Stimulated activated CD8-positive, alpha-beta memory T cell treated with anti-CD3 and anti-CD28 coated beads, Interleukin-7, amount 100 ng/mL, for 1 hour (primary cell): ENCODE results near the gene FOXB2.
"Not testable (repeated sequence)": the region's sequence is repeated elsewhere in the genome, so short reads cannot be mapped to it uniquely, and the experiment has no call there.

Experiments used
- DNase-seq, 2 donors: peaks; one replicate each; pipeline ENCODE4 v3.0.0-alpha.2; 2020; ENCODE audit warnings: low read depth in 2 of 2

FOXB2 gene

DNA sequence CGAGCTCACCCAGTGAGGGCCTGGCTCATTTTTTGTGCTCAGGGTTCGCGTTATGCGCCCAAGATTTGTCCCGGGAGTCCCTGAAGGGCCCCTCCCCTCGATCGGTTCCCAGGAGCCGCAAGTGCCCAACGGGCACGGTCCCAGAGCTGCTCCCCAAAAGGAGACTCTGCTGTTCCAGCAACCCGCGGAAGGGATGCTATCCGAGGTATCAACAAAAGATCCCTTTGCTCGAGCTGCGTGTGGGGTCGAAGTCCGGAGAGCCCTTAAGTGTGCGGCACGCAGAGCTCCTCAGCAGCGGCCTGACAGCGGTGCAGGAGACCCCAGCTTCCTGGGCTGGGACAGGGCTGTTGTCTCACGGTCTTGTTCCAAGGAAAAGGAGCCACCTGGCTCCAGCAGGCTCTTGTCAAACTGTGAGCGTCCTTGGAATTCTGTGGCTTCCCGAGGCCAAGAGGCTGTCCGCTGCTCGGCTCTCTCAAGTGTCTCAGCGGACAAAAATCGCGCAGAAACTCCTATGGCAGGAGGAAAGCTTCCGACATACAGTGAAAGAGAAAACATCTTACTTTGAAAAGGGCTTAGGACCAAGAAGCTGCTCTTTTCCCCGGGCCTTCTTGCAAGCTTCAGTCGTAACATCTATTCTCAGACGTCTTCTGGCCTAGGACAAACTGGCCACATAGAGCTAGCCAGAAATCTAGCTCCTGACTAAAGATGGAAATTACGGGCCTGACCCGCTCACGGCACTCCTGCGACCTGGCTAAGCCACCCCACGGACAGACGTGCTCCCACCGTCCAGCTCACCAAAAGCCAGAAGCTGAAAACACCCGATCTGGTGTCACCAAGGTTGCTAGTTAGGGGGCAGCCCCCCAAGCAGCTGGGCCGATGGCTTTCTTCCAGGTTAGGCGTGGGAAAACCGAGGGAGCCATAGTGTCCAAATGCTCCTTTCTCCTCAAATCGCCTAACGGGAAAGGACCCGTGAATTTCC lies 2.6 kb upstream of the FOXB2 start:
- DNase-seq, result no peak

DNA sequence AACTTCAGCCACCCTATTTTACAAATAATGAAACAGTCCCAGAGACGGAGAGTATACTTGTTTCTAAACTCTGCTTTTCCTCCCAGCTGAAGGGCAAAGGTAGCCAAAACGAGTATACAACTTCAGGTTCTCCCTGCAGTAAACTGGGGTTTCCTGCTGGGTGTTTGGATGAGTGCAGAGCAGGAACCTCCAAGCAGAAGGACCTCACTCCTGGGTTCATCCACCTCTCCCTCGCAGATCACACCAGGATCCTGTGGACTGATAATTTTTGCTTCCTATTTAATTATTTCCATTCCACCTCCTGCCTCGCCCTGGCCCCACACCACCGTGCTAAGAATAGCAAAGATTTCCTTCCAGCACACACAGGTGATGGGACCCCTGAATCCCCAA lies 2.0 kb upstream of the FOXB2 start:
- DNase-seq, result no peak

DNA sequence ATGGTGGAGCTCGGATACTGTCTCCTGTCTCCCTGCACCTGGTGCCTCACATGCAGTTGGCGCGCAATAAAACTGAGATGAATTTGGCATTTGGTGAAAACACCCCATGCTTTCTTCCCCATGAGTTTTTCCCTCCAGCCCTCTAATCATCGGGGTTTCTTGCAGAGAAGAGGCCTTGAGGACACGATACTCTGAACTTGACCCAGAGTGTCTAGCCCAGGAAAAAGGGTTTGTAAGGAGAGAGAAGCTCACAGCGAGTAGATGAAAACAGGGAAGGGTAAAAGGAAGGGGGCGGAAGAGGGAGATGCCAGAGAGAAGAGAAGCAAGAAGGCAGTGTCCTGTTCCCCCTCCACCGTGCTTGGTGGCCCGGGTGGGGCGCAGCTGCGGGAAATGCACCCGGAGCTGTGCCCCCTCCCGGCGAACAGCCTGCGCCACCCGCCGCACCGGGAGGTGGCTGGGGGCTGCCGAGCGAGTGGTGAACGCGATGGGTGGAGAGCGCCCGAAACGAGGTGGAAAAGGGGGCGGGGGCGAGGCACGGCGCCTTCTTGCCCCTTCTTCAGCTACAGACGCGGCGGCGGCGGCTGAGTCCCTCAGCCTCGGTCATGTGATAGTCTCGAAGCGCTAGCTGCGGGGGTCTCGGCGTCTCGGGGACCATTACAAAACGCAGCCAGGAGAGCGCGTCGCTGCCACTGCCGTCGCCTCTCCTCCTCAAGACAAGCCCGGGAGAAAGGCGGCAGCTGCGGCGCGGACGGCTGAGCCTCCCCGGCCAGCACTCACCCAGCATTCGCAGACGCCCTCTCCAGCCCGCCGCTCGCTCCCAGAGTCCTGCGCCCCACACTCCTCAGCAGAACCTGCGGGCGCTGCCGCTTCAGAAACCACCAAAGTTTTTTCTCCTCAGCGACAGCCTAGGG lies 1.1 kb upstream of the FOXB2 start:
- DNase-seq, result no peak

DNA sequence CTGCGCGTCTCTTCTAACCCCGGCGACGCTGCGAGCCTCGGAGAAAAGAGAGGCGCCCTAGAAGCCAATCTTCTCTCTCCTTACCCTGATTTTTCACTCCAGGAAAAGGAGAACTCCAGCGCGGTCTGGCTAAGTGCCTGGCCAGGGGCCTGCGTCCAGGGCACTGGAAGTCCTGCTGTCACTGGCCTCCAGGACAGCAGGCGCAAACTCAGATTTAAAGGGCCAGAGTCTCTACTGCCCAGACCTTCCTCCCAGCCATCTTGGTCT lies 553 bp upstream of the FOXB2 start:
- no peak for DNase-seq

DNA sequence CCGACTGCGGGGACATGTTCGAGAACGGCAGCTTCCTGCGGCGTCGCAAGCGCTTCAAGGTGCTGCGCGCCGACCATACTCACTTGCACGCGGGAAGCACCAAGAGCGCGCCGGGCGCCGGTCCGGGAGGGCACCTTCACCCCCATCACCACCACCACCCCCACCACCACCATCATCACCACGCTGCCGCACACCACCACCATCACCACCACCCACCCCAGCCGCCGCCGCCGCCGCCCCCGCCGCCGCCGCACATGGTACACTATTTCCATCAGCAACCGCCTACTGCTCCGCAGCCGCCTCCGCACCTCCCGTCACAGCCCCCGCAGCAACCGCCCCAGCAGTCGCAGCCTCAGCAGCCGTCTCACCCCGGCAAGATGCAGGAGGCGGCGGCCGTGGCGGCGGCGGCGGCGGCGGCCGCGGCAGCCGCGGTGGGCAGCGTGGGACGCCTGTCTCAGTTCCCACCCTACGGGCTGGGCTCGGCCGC lies 514 bp downstream of the FOXB2 start:
- no peak for DNase-seq

DNA sequence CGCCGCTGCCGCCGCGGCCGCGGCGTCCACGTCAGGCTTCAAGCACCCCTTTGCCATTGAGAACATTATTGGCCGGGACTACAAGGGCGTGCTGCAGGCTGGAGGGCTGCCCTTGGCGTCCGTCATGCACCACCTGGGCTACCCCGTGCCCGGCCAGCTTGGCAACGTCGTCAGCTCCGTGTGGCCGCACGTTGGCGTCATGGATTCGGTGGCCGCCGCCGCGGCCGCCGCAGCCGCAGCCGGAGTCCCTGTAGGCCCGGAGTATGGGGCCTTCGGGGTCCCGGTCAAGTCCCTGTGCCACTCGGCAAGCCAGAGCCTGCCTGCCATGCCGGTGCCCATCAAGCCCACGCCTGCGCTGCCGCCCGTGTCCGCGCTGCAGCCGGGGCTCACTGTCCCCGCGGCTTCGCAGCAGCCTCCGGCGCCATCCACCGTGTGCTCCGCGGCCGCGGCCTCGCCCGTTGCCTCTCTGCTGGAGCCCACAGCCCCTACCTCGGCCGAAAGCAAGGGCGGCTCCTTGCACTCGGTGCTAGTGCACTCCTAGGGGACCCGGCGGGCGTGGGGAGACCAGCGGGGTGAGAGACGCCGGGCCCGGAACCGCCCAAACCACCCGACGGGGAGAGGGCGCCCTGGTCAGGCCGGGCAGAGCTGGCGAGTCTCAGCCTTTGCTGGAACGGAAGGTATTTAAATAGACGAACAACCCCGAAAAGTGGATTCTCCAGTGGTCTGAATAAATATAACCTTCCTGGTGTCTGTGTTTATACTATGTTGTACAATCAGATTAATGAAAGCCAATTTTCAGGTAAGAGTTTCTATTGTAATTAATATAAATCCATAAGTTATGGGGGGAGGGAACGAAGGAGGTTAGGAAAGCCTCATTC lies 1.2 kb downstream of the FOXB2 start:
- DNase-seq, result no peak

DNA sequence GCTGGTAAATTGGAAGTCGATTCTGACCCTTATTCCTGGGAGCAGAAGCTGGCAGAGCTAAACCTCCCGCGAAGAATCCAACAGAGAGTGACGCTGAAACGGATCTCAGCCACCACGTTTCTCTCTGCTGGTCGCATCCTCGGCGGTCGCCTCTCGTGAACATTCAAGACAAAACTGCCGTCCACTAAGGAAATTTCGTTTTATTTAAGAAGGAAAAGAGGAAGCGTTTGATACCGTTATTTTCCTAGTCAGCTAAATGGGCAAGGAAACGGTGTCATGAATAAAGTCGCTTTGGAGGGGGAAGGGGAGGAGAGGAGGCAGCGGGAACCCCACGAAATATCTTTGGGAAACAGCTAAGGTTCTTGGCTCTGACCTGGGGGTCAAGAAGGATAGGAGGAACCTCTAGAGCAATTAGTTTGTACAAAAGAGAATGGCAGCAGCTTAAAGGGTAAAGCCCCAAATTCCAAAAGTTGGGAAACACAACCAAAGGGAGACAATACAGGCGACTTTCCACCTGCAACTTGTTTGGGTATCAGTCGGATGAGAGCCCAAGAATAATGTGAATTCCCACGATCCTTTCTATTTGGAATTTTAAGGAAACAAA lies 1.9 kb downstream of the FOXB2 start:
- no peak for DNase-seq

DNA sequence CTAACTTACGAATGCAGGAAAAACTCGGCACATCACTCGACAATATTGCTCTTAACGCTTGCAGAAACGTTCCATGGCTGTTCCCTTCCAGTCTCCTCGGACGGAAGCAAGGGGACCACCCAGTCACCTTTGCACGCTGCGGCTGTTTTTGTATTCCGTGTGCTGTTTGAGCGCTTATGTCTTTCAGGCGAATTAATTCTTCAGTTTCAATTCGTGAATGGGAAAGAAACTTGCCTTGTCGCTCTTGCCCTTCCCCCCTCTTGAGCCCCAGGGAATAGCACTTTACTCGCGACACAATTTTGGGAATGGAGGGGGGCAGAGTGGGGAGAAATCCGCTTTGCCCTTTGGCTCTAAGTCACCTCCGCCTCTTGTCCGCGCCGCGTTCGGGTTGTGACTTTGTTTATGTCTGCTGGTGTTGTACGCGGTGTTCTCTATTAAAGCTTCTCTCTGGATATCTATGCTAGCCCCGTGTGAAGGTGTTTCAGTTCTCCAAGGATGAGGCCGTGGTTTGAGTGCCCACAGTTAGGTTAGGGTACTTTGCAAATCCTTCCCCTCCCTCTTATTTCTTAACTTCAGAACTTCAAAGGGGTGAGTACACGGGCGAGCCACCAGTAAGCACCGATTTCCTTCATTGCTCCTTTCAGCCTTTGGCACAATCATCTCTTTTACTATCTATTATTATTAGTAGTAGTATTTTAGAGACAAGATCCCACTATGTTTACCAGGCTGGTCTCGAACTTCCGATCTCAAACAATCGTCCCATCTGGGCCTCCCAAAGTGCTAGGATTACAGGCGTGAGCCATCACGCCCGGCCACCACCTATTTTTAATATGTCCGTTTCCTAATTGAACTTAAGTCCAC lies 2.7 kb downstream of the FOXB2 start:
- DNase-seq, result no peak

DNA sequence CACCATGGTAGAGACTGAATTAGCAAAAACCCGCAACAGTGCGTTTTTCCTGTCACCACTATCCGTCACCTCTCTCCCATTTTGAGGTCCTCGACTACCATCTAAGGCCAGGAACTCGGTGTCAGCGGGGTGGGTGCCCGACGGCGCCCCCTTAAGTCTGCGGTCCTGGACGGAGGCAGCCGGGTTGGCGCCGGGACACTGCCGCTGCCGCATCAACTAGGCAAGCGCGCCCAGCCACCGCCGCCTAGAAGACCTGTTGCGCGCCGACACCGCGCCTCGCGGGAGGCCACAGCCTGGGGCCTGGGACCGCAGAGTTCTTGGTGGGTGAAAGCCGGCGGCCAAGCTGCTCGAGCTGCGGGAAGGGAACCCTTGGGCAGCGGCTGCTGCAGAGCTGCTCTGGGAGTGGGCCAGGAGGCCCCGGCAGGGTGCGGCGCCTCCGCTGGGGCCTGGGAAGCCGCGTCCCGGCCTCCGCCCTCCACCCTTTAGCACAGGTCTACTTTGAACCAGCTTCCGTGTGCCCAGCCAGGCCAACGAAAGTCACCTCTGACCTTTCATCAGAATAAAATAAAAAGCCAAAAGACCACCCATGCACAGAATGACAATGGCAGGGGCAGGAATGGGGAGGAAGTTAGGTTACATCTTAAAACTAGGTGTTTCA lies 3.5 kb downstream of the FOXB2 start:
- no peak for DNase-seq

DNA sequence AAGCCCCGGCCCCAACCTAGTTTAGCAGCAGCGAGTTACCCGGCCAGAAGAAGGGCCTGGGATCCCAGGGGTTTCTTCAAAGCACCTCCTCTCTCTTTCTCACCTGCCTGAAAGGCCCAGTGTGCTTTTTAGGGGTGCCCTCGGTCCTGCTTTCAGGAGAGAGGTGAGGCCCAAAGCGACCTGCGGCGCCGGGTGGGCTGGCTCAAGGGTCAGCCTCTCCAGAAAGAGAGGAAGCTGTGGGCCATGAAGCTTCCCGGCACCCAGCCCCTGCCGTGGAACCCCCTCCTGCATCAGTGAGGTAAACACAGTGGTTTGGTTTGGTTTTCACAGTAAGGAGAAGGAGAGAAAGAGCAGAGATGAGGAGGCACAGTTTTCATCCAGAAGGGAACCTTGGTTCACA lies 4.3 kb downstream of the FOXB2 start:
- no peak for DNase-seq

DNA sequence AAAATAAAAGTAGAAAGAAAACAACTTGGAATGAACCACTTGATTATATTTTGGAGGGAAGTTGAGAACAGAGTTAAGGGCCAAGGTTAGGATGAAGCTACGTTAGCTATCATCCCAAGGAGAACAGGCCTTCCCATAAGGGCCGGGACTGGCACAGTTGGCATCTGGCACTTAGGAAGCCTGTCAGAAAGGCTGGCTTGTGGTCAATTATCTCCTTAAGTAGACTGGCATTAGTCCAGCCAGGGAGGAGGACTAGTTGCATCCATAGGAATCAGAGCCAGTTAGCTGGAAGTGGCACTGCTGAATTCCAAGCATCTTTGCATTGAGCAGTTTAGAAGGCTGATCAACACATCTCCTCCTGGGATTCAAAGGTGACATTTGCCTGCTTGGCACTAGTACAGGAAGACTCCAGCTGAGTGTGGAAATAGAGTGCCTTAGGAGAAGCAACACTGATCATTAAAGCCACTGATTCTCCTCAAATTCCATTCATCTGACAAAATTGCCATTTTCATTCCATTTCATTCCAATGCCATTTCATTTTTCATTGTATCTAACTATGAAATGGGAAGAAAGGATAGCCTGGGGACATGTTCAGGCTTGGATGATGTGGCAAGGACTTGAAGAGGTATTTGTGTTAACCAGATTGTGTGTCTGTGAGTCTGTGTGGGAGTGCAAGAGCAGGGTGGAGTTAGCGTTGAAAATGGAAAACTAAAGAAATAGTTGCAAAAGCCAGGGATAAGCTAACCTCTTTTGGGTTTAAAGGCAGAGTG lies 5.5 kb downstream of the FOXB2 start:
- DNase-seq, result no peak

DNA sequence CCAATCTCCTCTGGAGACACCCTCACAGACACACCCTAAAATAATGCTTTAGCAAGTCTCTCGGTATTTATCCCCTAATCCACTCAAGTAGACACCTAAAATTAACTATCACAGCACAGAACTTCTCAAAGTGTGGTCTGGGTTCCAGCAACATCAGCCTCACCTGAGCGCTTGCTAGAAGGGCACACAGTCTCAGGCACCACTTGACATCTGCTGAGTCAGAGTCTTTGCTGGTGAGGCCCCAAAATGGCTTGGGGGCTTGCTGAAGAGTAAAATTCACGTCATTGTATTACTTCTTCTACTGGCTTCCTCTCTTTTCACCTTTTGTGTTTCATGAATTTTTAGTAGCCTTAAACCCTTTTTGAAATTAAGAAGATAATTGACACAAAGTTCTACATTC lies 9.0 kb downstream of the FOXB2 start:
- no peak for DNase-seq

DNA sequence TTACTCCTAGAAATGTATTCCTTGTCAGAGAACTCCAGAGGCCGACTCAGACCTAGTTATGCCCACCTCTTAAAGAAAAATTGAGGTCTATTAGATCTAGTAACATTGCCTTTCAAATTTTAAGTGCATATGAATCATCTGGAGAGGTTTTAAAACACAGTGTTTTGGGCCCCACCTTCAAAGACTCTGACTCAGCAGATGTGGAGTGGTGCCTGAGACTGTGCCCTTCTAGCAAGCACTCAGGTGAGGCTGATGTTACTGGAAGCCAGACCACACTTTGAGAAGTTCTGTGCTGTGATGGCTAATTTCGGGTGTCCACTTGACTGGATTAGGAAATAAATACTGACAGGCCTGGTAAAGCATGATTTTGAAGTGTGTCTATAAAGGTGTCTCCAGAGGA lies 10.6 kb downstream of the FOXB2 start:
- no peak for DNase-seq

DNA sequence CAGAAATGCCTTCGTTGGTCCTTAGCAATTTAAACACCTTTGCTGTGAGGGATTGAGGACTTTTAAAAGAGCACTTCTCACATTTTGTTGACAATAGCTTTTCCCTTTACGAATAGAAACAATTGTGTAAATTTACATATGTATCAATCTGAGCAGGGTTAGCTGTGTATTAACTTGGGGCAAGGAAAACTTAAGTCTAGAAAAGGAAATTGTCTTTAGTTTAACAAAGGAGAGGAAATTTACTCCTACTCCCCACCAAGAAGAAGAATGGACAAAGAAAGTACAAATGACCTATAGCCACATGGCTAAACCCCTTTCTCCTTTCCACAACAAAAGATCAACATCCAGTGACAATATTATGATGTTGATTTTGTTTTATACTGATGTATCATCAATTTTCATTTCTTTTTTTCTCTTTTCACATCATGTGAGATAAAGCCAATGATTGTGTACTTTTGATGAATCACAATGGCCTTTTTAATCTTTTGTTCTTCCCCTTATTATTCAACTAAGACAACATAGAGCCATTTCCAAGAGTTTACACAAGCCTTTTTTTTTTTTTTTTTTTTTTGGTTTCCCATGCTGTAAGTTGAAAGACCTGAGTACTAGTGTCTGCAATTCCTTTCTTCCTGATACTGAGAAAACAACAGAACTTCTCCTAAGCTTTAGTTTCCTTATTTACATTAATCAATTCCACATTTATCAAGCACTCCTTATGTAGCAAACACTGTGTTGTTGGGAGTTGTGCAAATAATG lies 19.0 kb downstream of the FOXB2 start:
- no peak for DNase-seq

DNA sequence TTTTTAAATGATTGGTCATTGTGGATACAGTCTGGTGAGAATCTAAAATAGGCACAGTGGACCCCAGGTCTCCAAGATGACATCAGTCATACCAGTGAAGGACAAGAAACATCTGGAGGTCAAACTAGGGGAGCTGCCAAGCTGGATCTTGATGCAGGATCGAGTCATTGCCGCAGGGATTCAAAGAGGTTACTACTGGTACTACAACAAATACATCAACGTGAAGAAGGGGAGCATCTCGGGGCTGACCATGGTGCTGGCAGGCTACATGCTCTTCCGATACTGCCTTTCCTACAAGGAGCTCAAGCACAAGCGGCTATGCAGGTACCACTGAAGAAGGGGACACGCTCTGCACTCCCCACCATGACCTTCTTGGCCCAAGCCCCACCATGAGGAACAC lies 20.9 kb downstream of the FOXB2 start:
- DNase-seq, result no peak

DNA sequence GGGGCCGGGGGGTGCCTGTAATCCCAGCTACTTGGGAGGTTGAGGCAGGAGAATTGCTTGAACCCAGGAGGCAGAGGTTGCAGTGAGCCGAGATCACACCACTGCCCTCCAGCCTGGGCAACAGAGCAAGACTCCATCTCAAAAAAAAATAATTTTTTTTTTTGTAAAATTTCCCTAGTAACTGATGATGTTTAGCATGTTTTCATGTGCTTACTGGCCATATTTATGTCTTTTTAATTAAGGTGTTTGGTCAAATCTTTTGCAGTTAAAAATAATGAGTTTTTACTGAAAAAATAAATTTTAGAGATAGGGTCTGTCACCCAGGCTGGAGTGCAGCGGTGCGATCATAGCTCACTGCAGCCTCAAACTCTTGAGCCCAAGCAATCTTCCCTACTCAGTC lies 24.3 kb downstream of the FOXB2 start:
- DNase-seq, result not testable (repeated sequence)

DNA sequence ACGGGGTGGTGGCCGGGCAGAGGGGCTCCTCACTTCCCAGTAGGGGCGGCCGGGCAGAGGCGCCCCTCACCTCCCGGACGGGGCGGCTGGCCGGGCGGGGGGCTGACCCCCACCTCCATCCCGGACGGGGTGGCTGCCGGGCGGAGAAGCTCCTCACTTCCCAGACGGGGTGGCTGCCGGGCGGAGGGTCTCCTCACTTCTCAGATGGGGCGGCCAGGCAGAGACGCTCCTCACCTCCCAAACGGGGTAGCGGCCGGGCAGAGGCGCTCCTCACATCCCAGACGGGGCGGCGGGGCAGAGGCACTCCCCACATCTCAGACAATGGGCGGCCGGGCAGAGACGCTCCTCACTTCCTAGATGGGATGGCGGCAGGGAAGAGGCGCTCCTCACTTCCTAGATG lies 41.2 kb downstream of the FOXB2 start:
- not testable (repeated sequence) for DNase-seq

DNA sequence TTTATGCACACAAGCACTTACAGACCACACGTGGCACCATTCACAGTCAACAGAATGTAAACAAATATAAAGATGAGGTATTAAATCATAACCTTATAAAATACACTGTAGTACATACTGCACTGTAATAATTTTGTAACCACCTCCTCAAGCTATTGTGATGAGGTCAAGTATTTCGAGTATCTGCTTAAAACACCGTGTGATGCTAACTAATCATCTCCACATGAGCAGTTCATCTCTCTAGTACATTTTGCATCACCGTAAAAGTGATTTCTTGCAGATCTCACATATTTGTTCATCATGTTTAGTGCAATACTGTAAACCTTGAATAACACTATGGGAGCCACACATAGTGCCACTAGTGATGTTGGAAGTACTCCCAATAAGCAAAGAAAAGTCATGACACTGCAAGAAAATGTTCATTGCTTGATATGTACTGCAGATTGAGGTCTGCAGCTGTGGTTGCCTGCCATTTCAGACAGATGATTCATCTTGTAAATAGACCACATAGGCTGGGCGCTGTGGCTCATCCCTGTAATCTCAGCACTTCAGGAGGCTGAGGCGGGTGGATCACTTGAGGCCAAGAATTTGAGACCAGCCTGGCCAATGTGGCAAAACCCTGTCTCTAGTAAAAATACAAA lies 44.3 kb downstream of the FOXB2 start:
- no peak for DNase-seq
